CD4-positive, alpha-beta T cell treated with Interleukin-15 for 4 hours (primary cell): Measurements from ENCODE around the gene COTL1.

Source experiments
- DNase-seq: peaks from one replicate; pipeline ENCODE4 v3.0.0-alpha.2; 2020; ENCODE audit warnings: low spot score

The COTL1 gene

GRCh38 chr16:84548971-84549844 is 68.7 kb downstream of the COTL1 start:
- DNase-seq: peak; percentile 64

GRCh38 chr16:84548508-84548907 is 69.4 kb downstream of the COTL1 start:
- no peak for DNase-seq

GRCh38 chr16:84547546-84548061 is 70.3 kb downstream of the COTL1 start:
- DNase-seq: no peak

- DNase-seq: no peak
Measured at GRCh38 chr16:84546669-84547545, 71.0 kb downstream of the COTL1 start.

GRCh38 chr16:84545114-84545737 is 72.7 kb downstream of the COTL1 start:
- DNase-seq: no peak

- no peak for DNase-seq
Measured at GRCh38 chr16:84544031-84544773, 73.7 kb downstream of the COTL1 start.

GRCh38 chr16:84543253-84543652 is 74.6 kb downstream of the COTL1 start:
- DNase-seq: no peak

GRCh38 chr16:84541999-84542817 is 75.7 kb downstream of the COTL1 start:
- no peak for DNase-seq

- no peak for DNase-seq
Measured at GRCh38 chr16:84540194-84540593, 77.7 kb downstream of the COTL1 start.

- no peak for DNase-seq
Measured at GRCh38 chr16:84538222-84538840, 79.5 kb downstream of the COTL1 start.

DNA sequence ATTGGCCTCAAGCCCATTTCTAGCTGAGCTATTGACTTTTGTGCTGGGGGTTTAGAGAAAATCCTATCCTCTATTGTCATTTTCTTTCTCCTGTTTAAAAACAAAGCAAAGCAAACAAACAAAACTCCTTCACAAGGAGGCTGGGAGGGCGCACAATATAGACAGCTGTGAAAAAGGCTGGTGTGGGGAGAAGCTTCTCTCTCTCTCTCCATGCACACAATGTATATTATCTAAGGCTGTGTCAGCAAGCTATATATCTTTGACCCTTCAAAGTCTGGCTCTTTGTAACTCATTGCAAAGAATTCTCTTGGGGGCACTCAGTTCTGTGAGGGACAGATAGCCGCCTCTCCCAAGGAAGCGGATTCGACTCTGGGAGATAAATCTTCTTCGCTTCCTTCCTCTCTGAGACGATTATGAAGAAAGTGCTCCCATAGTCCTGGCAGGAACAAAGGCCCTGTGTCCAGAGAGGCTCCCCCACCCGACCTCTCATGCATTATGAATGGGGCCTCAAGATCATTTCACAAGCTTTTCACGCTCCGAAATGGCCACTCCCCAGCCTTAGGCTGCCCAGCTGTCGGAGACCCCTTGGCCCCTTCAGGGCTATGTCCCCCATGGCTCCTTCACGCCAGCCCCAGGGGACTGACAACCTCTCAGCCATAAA is 80.3 kb downstream of the COTL1 start:
- DNase-seq: no peak

DNA sequence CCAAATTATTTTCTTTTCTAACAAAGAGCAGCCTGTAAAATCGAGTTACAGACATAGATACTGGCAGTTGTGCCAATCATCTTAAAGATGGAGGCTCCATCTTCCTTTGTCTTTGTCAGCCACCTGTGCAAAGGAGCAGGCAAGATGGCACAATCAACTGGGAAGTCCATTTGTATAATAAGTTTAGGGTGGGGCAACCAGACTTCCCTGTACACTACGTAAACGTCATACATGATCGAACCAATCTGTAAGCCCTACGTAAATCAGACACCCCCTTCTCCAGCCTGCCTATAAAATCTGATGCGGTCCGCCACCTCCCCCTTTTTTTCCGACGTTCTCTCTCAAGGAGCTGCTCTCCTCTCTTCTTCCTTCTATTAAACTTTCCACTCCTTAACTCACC is 82.0 kb downstream of the COTL1 start:
- no peak for DNase-seq

DNA sequence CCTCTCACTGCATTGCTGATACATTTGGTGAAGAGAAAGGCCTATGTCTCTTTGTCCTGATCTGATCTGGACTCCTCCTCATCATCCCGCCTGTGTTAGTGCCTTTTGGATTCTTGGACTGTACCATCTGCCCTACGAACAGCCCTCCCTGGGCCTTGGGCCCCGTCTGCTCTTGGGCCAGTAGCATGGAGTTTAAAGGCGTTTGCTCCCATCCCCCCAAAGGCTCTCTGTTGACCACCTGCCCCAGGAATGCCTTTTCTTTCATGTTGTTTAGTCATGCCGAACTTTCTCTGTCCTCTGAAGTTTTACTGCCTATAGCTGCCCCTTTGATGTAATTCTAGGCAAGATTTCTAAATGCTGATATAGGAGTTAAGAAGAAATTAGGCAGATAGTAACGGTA is 82.5 kb downstream of the COTL1 start:
- DNase-seq: no peak

DNA sequence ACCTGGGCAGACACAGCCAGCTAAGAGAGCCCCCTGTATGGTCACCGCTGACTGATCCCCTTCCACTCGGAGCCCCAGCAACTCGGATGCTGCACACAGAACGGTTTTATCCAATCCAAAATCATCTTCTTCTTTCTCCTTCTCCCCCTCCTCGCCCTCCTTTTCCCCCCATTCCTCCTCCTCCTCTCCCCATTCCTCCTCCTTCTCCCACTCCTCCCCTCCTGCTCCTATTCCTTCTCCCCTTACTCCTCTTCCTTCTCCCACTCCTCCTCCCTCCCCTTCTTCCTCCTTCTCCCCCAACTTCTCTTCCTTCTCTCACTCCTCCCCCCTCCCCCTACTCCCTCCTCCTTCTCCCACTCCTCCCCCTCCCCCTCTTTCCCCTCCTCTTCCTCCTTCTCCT is 83.1 kb downstream of the COTL1 start:
- no peak for DNase-seq

- DNase-seq: no peak
Measured at GRCh38 chr16:84532855-84533486, 84.9 kb downstream of the COTL1 start.

DNA sequence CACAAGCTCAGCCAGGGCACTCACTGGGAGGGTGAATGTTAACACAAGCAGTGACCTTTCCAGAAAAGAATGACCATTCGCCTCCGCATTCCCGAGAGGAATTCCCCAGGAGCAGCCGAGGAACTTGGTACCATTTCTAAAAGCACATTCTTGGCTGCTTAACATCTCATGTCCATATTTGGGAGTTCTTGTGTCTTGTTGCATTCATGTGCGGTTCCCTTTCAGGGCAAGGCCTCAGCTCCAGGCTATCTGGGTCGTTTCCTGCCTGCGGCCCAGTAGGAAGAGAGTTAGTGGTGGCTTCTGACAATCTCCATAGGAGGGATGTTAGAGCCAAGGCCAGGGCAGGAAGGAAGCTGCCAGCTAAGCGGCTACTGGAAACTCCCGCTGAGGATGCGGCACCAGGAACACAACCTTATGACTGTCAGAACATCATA is 85.6 kb downstream of the COTL1 start:
- DNase-seq: no peak

GRCh38 chr16:84531671-84532111 is 86.2 kb downstream of the COTL1 start:
- no peak for DNase-seq

DNA sequence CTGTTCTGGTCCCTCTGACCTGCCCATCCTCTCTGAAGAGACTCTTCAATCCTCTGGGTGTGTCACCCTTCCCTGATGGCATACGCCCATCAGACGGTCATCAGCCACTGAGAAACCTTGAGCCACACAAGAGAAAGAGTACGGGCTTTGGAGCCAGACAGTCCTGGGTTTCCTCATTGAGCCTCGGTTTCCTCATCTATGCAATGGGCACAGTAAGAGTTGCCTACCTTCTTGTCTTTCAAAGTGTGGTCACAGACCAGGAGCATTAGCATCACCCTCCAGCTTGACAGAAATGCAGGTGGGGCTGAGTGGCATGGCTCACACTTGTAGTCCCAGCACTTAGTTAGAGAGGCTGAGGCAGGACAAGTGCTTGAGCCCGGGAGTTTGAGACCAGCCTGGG is 87.3 kb downstream of the COTL1 start:
- DNase-seq: no peak

- no peak for DNase-seq
Measured at GRCh38 chr16:84529607-84530006, 88.3 kb downstream of the COTL1 start.
